GM10266 (cell line): ENCODE measurements around the gene CSNK1A1.
"Not testable (repeated sequence)": the region's sequence is repeated elsewhere in the genome, so short reads cannot be mapped to it uniquely, and the experiment has no call there.

Source experiments
- DNase-seq: peaks from one replicate; pipeline ENCODE4 v3.0.0; 2012; ENCODE audit errors: extremely low spot score
- CTCF ChIP-seq: IDR thresholded peaks from 2 replicates; pipeline ENCODE4 v1.5.1; 2012; ENCODE audit warnings: mild to moderate bottlenecking, low read depth; ENCODE audit not compliant: control insufficient read depth, insufficient read depth; ENCODE audit errors: missing control alignments

CSNK1A1 gene

GRCh38 chr5:149466457-149466972 is 84.7 kb downstream of the CSNK1A1 start:
- DNase-seq = no peak
- TF ChIP-seq CTCF = no peak

GRCh38 chr5:149464796-149465489 is 86.3 kb downstream of the CSNK1A1 start:
- DNase-seq = no peak
- no peak for TF ChIP-seq CTCF

- DNase-seq = not testable (repeated sequence)
Measured at GRCh38 chr5:149461907-149462306, 89.3 kb downstream of the CSNK1A1 start.

- DNase-seq = no peak
- TF ChIP-seq CTCF = no peak
Measured at GRCh38 chr5:149459891-149460290, 91.3 kb downstream of the CSNK1A1 start.

GRCh38 chr5:149457393-149457763 is 93.9 kb downstream of the CSNK1A1 start:
- TF ChIP-seq CTCF = no peak
- no peak for DNase-seq

GRCh38 chr5:149456597-149457392 is 94.4 kb downstream of the CSNK1A1 start:
- DNase-seq = no peak
- no peak for TF ChIP-seq CTCF

- TF ChIP-seq CTCF = no peak
- no peak for DNase-seq
Measured at GRCh38 chr5:149455889-149456409, 95.3 kb downstream of the CSNK1A1 start.
